Kidney (tissue), 14 donors: ENCODE data around the gene FSD1L. TPM values are rescaled to one million over a fixed set of nuclear protein-coding genes. Genes with fewer than 3 reads are reported as not detected.

ENCODE experiments used
- DNase-seq, 5 donors: peaks; one replicate each; pipeline ENCODE4 v3.0.0-alpha.2; 2013 to 2020
- FAIRE-seq: peaks from 2 replicates; lab custom pipeline; 2012; peaks lifted over from hg19 to GRCh38; lab: Jason Lieb, UNC
- H3K27ac ChIP-seq, 2 donors: one replicate each; pipeline ENCODE4 v1.7.0; 2013; ENCODE audit warnings: low read depth in 2 of 2, low read length in 2 of 2, inconsistent platforms in 1 of 2
- H3K27me3 ChIP-seq: one replicate; pipeline ENCODE4 v1.7.1; 2013; ENCODE audit warnings: low read length, inconsistent platforms; ENCODE audit not compliant: control insufficient read depth, insufficient read depth
- H3K36me3 ChIP-seq, 3 donors: one replicate each; pipeline versions ENCODE4 v1.7.0 to v1.7.1; 2013; ENCODE audit warnings: low read length in 3 of 3, control low read depth in 1 of 3, inconsistent platforms in 1 of 3; ENCODE audit not compliant: insufficient read depth in 3 of 3, control insufficient read depth in 2 of 3
- H3K4me1 ChIP-seq, 3 donors: one replicate each; pipeline versions ENCODE4 v1.7.0 to v1.7.1; 2013; ENCODE audit warnings: low read length in 3 of 3, inconsistent platforms in 1 of 3, low read depth in 1 of 3; ENCODE audit not compliant: control insufficient read depth in 2 of 3, insufficient read depth in 2 of 3
- H3K4me3 ChIP-seq, 3 donors: one replicate each; pipeline versions ENCODE4 v1.7.0 to v1.8.1; 2013; ENCODE audit warnings: low read length in 3 of 3, control low read depth in 1 of 3, inconsistent platforms in 1 of 3
- H3K9ac ChIP-seq, 3 donors: one replicate each; pipeline versions ENCODE4 v1.7.0 to v1.7.1; 2013; ENCODE audit warnings: low read length in 3 of 3, control low read depth in 1 of 3, inconsistent platforms in 1 of 3
- H3K9me3 ChIP-seq, 3 donors: one replicate each; pipeline versions ENCODE4 v1.7.0 to v1.7.1; 2013; ENCODE audit warnings: low read length in 3 of 3, control low read depth in 1 of 3, inconsistent platforms in 1 of 3; ENCODE audit not compliant: control insufficient read depth in 2 of 3, insufficient read depth in 1 of 3
- intact Hi-C: fragments of 100-400 bp; cut with DNase I; formaldehyde crosslinking; loops from one replicate; pipeline ENCODE4 v1.11.1; 2022
- polyA plus RNA-seq: library from polyadenylated mRNA; stranded (reverse); fragments of 350-450 nt; fragmentation: Illumina TruSeq; extraction: RNeasy Lipid Tissue Mini Kit (QIAGEN cat#74804); gene quantifications from one replicate; pipeline ENCODE4 v1.2.3, GENCODE V29; 2014; ENCODE audit warnings: low read depth, low replicate concordance; ENCODE audit not compliant: insufficient read depth
- total RNA-seq: library from RNA; stranded (reverse); fragmentation: NEBNext Ultra II Directional; extraction: Animal tissue kit (Norgen Biotek cat#: 25700); gene quantifications from one replicate; pipeline ENCODE4 v1.2.1, GENCODE V29; 2021
- TF ChIP-seq, protein P1 (sequence below): IDR thresholded peaks from 3 replicates; pipeline ENCODE4 v1.5.1; 2012; ENCODE audit warnings: mild to moderate bottlenecking, moderate library complexity, borderline replicate concordance; ENCODE audit not compliant: insufficient read depth; ENCODE audit errors: extremely low read depth
- donor health status: control.
- donor health status: control.
- donor health status: control.
- donor health status: control.
- donor health status: control.
- donor health status: DM: yes; HTN: yes; CAD: no.
- donor health status: Normal renal cell carcinoma (clear cell type).

The FSD1L gene
- total and polyA plus RNA-seq, 2 donors from 2014 or later, result 1.4 to 13.2 TPM

DNA sequence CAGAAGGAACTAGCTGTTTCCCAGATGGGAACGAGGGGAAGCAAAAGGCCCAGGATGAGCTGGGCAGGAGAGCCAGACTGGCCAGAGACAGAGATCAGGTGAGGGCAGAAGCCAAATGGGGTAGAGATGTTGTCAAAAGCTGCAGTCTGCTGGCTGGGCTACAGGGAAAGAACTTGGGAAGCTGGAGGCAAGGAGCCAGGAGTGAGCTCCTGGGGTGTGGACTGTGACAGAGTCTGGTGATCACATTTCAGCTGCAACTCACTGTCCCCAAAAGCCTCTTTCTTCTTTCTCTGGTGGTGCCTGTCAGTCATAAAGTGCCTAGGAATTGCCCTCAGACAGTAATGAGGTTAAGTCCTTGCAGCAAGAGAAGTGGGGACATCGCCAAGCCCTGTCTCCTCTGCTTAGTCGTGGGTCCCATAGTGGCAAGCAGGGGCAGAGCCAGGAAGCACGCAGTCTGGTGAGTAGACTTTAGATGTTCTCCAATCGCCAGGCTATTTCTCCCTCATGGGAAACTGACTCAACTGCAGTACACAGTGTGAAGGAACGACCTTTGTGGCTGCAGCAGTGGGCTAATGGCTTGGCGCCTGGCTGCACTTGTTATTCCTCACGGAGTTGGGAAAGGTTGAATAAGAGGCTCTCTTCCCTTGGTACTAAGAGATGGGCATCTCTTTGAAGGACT lies 2.5 kb upstream of the FSD1L start:
- no peak for FAIRE-seq
- intact Hi-C loops, result no loop called here
- H3K36me3 ChIP-seq, result no peaks in the 10 kb centered on the region
- no peak overlapping the region for H3K9ac ChIP-seq
- no peaks in the 10 kb centered on the region for H3K9me3 ChIP-seq
- DNase-seq, result no peak
- no peak overlapping the region for H3K4me3 ChIP-seq
- no peak overlapping the region for H3K27ac ChIP-seq
- H3K4me1 ChIP-seq, result no peaks in the 10 kb centered on the region
- TF ChIP-seq, protein P1, sequence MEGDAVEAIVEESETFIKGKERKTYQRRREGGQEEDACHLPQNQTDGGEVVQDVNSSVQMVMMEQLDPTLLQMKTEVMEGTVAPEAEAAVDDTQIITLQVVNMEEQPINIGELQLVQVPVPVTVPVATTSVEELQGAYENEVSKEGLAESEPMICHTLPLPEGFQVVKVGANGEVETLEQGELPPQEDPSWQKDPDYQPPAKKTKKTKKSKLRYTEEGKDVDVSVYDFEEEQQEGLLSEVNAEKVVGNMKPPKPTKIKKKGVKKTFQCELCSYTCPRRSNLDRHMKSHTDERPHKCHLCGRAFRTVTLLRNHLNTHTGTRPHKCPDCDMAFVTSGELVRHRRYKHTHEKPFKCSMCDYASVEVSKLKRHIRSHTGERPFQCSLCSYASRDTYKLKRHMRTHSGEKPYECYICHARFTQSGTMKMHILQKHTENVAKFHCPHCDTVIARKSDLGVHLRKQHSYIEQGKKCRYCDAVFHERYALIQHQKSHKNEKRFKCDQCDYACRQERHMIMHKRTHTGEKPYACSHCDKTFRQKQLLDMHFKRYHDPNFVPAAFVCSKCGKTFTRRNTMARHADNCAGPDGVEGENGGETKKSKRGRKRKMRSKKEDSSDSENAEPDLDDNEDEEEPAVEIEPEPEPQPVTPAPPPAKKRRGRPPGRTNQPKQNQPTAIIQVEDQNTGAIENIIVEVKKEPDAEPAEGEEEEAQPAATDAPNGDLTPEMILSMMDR, result no peak
- H3K27me3 ChIP-seq, result no peaks in the 10 kb centered on the region

DNA sequence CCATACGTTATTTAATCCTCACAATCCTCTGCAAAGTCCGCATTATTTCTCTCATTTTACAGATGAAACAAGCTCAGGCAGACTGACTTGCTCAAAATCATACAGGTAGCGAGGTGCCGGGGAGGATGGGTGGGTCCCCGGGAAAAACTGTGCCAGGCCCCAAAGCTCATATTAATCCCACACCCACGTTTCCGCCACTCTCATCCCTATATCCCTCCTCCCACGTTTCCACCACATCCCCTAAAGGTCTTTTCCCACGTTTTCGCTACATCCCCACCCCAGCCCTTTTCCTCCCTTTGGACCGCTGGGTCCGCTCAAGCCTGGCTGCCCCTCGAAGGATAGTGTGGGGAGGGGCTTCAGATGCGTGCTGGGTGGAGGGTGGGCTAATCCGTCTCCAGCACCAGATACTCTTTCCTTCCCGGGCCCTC lies 434 bp upstream of the FSD1L start:
- Histone ChIP-seq H3K36me3 (no peaks in the 10 kb centered on the region), H3K4me3 (peak overlapping the region; percentile 74 to 78 (median 75)), H3K27ac (peak overlapping the region in 1 of 2 donors; percentile 70), H3K9me3 (no peaks in the 10 kb centered on the region), H3K9ac (peak overlapping the region; percentile 67 to 79 (median 74)), H3K27me3 (no peaks in the 10 kb centered on the region), H3K4me1 (no peaks in the 10 kb centered on the region)
- no peak for DNase-seq
- intact Hi-C loops, result no loop called here
- TF ChIP-seq, protein P1, result no peak
- FAIRE-seq, result no peak

DNA sequence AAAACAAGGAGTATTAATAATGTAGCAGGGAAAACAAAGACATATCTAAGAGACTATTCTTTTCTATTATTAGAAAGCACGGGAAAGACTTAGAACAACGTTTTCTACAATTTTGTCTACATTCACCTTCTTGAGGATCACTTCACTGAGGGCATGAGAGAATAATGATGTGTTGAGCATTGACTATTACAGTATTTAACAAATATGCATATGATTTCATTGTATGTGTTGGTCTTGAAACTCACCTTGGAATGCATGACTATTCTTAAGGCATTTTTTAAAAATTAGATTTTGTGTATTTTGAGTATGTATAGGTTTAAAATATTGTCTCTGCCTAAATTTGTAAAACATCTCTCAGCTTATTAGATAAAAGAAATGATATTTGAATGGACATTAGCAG lies 1.2 kb downstream of the FSD1L start:
- Histone ChIP-seq H3K9me3 (no peaks in the 10 kb centered on the region), H3K27me3 (no peaks in the 10 kb centered on the region), H3K27ac (no peak overlapping the region), H3K4me3 (peak overlapping the region in 2 of 3 donors; percentile 78 to 92), H3K4me1 (no peaks in the 10 kb centered on the region), H3K9ac (peak overlapping the region in 2 of 3 donors; percentile 79 to 80), H3K36me3 (no peaks in the 10 kb centered on the region)
- DNase-seq (no peak), FAIRE-seq (no peak)
- intact Hi-C loops, result no loop called here
- TF ChIP-seq, protein P1, result no peak

DNA sequence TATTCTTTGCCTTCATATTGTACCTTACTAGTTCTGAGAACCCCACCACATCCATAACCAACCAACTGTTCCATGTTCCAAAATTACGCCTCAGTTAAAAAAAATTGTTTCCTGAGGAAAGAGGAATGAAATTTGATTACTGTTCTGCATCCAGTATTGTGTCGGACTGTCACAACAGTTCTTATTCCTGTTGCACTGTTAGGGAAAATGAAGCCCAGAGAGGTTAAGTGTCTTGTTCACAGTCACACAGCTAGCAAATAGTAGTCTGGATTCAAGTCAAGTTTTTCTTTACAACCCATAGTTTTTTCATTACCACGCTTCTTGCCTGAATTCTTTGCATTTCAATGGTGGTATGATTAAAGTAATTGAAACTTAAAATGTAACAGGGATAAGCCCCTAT lies 4.4 kb downstream of the FSD1L start:
- Histone ChIP-seq H3K4me3 (no peak overlapping the region), H3K36me3 (no peaks in the 10 kb centered on the region), H3K27me3 (no peaks in the 10 kb centered on the region), H3K27ac (no peak overlapping the region), H3K9ac (no peak overlapping the region), H3K4me1 (no peaks in the 10 kb centered on the region), H3K9me3 (no peaks in the 10 kb centered on the region)
- DNase-seq, result no peak
- TF ChIP-seq, protein P1, result no peak
- intact Hi-C loops, result no loop called here
- FAIRE-seq, result no peak
